ENCODE measurements around the gene CELSR3. TPM values are rescaled to one million over a fixed set of nuclear protein-coding genes. Genes with fewer than 3 reads are reported as not detected.

Gene CELSR3
- total RNA-seq, 1 experiment from 2014 or later, result 23.9 TPM

DNA sequence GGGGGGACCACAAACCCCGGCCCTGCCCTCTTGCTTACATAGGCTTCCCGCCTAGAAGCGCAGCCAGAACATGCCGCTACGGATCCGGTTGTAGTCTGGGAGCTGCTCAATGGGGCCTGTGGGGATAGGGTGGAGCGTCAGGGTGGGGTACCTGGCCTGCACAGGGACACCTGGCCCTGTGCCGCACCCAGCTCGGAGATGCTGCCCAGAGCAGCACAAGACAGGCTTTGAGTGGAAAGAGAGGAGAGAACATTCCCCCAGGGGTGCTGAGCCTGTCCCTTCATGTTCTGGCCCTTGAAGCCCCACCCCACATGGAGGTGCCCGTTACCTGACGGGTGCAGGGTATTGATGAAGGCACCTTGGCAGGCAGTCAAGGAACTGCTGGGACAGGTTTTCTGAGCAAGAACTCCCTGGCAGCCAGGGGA is 63.6 kb downstream of the CELSR3 start:
- DNase-seq, result no peak
- no peaks in the 10 kb centered on the region for H3K4me1 ChIP-seq (ENCODE audit: insufficient read depth, low read length)
- Mint-ChIP-seq H3K27me3 (ENCODE audit: low read depth) (no peaks in the 10 kb centered on the region), H3K36me3 (ENCODE audit: insufficient read depth in 1 of 3, low read depth in 3 of 3) (peaks cover 47 to 74% (median 50%) of the 10 kb centered on the region in 3 experiments), H3K9me3 (no peaks in the 10 kb centered on the region), H3K27ac (0 out of 7 replicates have a peak overlapping the region, but pooled peaks of 1 of the 3 experiments have one; percentile 18), H3K4me3 (no peak overlapping the region), H3K4me1 (peaks cover 12 to 21% of the 10 kb centered on the region in 2 experiments)
- no peak overlapping the region for H2AK5ac ChIP-seq (ENCODE audit: insufficient read length, low read length)
- no peak overlapping the region for H2BK120ac ChIP-seq (ENCODE audit: low read depth, low read length, poor library complexity, severe bottlenecking)
- H3K9ac ChIP-seq (ENCODE audit: extremely low read depth, insufficient read length, low read length), result no peak overlapping the region
- no peak overlapping the region for H3K56ac ChIP-seq (ENCODE audit: insufficient read length, low read depth, low read length)
- H2BK15ac ChIP-seq (ENCODE audit: low read depth, low read length), result no peak overlapping the region
- H3K4me2 ChIP-seq (ENCODE audit: insufficient read depth, insufficient read length, low read length), result no peak overlapping the region
- H3K14ac ChIP-seq (ENCODE audit: insufficient read depth, low read length), result no peak overlapping the region
- no peak overlapping the region for H4K91ac ChIP-seq (ENCODE audit: insufficient read length, low read depth, low read length)
- H3T11ph ChIP-seq (ENCODE audit: low read length), result no peak overlapping the region
- H2AFZ ChIP-seq (ENCODE audit: low read length), result no peak overlapping the region
- H3K9me3 ChIP-seq (ENCODE audit: control insufficient read depth, low read depth, low read length), result no peaks in the 10 kb centered on the region
- TF ChIP-seq, protein P1, sequence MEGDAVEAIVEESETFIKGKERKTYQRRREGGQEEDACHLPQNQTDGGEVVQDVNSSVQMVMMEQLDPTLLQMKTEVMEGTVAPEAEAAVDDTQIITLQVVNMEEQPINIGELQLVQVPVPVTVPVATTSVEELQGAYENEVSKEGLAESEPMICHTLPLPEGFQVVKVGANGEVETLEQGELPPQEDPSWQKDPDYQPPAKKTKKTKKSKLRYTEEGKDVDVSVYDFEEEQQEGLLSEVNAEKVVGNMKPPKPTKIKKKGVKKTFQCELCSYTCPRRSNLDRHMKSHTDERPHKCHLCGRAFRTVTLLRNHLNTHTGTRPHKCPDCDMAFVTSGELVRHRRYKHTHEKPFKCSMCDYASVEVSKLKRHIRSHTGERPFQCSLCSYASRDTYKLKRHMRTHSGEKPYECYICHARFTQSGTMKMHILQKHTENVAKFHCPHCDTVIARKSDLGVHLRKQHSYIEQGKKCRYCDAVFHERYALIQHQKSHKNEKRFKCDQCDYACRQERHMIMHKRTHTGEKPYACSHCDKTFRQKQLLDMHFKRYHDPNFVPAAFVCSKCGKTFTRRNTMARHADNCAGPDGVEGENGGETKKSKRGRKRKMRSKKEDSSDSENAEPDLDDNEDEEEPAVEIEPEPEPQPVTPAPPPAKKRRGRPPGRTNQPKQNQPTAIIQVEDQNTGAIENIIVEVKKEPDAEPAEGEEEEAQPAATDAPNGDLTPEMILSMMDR (conservative IDR thresholded peaks at IDR 0.05), result no peak
- no peaks in the 10 kb centered on the region for H4K20me1 ChIP-seq (ENCODE audit: control insufficient read depth, insufficient read depth, insufficient read length)
- no peaks in the 10 kb centered on the region for H3K23me2 ChIP-seq (ENCODE audit: insufficient read length, low read depth, low read length, poor library complexity, severe bottlenecking)
- no peak overlapping the region for H2BK20ac ChIP-seq (ENCODE audit: low read depth, low read length, poor library complexity, severe bottlenecking)
- H3K27ac ChIP-seq (ENCODE audit: insufficient read length, low read depth, low read length), result no peak overlapping the region
- WGBS (ENCODE audit: extremely low coverage, insufficient read length, low lambda C conversion rate), result no CpG with 5 or more reads among the region's 11 CpGs
- H3K4ac ChIP-seq (ENCODE audit: low read depth, low read length), result no peak overlapping the region
- no peaks in the 10 kb centered on the region for H3K79me1 ChIP-seq (ENCODE audit: insufficient read depth, low read depth, low read length, poor library complexity, severe bottlenecking)
- no peak overlapping the region for H2BK5ac ChIP-seq (ENCODE audit: insufficient read length, low read length)
- no peak overlapping the region for H4K8ac ChIP-seq (replicated peaks; ENCODE audit: insufficient read length, low read depth, low read length)
- no peak overlapping the region for H4K5ac ChIP-seq (ENCODE audit: insufficient read length, low read depth, low read length)
- H3K18ac ChIP-seq (ENCODE audit: insufficient read length, low read depth, low read length), result no peak overlapping the region
- no peak overlapping the region for H3K23ac ChIP-seq (ENCODE audit: insufficient read length, low read depth, low read length)
- no peak overlapping the region for H2BK12ac ChIP-seq (ENCODE audit: insufficient read length, low read depth, low read length)
- H3K27me3 ChIP-seq (ENCODE audit: insufficient read depth, low read length), result no peaks in the 10 kb centered on the region
- no peaks in the 10 kb centered on the region for H3K79me2 ChIP-seq (ENCODE audit: insufficient read depth, low read length)

All from H9 (cell line).